GM18511 (cell line): ENCODE measurements around the gene NDUFA3.

Experiments
- ATAC-seq: cut with Tn5 transposase; IDR thresholded peaks from one replicate; pipeline ENCODE4 v1.9.1; 2021; ENCODE audit warnings: mild to moderate bottlenecking, moderate library complexity; ENCODE audit not compliant: unreplicated experiment

The NDUFA3 gene

GRCh38 chr19:54137699-54138488 is 35.2 kb downstream of the NDUFA3 start, which contains the start of gene CNOT3:
TSS of gene CNOT3 (plus strand) at chr19:54137762. CDS start at chr19:54142979, 5,217 bp downstream.
- no peak for ATAC-seq

DNA sequence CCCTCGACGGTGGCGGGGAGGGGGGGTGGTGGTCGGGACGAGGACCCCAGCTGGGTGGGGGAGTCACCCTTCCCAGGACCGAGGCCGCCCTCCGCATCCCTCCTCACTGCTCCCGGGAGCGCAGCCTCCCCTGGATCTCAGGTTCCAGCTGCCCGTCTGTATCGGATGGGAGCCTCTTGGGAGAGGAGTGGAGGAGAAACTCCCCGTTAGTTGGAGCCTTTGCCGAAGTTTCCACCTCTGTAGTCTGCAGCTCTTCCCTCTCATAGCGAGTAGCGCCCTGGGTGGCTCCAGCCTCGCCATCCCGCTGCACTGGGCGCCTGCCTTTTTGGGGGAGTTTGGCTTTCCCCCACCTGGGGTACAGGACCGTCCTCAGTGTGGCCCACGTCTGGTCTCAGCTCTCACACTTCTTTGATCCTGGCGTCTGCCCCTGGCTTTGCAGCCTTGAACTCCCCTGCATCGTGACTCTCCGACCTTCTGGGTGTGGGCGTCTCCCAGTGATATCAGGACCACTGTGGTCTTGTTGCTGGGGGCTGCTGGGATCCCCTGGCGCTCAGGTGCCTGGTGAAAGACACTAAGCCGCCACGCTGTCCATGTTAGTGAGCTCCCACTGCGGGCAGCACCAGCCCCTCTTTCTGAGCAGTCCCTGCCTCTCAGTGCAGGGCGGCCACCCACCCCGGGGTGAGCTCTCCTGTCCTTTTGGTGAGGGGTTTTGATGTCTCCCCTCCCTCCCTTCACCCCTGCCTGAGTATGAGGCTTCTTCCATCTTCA is 36.0 kb downstream of the NDUFA3 start:
- ATAC-seq = no peak

- ATAC-seq = no peak
Measured at GRCh38 chr19:54141356-54141755, 38.7 kb downstream of the NDUFA3 start.

DNA sequence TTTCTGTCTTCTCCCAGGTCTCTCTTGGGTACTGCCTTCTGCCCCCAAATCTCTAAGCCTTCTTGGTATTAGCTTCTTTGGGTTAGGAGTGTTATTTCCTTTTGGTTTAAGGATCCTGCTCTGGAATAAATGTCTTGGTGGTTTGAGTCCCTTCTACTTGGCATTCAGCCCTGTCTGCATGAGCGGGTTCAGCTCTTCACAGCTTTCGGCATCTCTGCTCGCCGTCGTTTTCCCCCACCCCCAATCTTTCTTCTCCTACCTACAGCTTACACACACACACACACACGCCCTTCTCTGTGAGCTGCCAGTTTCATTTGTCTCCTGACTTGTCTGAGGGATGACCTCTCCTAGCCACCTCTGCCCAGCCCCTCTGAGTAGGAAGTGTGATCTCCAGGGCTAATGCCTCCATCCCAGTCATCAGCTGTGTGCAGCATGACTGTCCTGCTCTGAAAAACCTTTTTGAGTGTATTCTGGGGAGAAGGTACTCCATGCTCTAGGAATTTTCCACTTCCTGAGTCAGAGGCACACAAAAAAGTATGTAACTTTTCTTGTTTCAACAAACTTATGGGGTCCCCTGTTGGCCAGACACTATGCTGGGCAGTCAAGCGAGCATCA is 39.6 kb downstream of the NDUFA3 start:
- no peak for ATAC-seq

- ATAC-seq = no peak
Measured at GRCh38 chr19:54145541-54146158, 43.0 kb downstream of the NDUFA3 start.

DNA sequence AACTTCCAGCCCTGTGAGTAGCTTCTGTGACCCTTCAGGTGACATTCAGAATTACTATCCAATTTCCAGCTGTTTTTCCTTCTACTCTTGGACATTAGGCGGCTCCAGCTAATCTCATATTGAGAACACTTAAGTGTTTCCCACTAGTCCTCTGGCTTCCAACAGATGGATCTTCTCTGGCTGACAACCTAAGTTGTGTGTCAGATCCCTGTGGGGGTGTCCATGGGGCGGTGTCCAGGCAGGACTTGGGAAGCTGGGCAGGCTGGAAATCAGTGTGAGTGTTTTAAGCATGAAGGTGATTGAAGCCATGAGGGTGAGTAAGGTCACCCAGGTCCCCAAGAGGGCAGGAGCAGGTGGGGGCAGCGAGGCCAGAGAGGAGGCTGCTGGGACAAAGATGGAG is 45.0 kb downstream of the NDUFA3 start:
- ATAC-seq = no peak

DNA sequence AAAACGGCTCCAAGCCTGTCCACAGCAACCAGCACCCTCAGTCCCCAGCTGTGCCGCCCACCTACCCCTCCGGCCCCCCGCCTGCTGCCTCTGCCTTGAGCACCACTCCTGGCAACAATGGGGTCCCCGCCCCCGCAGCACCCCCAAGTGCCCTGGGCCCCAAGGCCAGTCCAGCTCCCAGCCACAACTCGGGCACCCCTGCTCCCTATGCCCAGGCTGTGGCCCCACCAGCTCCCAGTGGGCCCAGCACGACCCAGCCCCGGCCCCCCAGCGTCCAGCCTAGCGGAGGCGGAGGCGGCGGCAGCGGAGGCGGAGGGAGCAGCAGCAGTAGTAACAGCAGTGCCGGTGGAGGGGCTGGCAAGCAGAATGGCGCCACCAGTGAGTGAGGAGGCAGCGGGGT is 45.5 kb downstream of the NDUFA3 start:
- ATAC-seq = no peak

DNA sequence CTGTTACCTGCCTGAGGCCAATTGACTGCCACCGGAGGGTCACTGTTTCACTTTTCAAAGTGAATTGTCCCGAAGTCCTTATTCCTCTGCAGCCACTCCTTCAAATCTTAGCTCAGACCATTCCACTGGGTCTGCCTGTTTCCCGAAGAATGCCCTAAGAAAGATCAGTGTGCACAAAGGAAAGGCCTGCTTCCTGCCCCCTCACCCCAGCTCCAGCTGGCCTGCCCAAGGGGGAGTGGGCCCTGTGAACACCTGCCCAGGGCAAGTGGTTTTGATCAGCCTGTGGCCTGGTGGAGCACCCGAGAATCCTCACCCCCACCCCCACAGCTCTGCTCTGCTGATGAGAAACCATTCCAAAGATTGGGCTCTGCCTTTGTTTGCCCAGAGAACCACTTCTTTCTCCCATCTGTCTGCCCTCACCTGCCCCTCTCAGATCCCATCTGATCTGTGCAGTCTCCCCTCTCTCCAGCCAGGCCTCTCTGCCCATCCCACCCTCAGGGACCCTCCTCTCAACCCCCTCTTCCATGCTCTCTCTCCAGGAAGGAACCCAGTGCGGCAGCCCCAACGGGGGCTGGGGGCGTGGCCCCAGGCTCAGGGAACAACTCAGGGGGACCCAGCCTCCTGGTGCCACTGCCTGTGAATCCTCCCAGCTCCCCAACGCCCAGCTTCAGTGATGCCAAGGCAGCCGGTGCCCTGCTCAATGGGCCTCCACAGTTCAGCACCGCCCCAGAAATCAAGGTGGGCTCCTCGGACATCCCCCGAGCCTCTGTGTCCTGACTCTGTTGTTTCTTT is 46.6 kb downstream of the NDUFA3 start:
- ATAC-seq = no peak

GRCh38 chr19:54151362-54152035 is 48.8 kb downstream of the NDUFA3 start:
- no peak for ATAC-seq

DNA sequence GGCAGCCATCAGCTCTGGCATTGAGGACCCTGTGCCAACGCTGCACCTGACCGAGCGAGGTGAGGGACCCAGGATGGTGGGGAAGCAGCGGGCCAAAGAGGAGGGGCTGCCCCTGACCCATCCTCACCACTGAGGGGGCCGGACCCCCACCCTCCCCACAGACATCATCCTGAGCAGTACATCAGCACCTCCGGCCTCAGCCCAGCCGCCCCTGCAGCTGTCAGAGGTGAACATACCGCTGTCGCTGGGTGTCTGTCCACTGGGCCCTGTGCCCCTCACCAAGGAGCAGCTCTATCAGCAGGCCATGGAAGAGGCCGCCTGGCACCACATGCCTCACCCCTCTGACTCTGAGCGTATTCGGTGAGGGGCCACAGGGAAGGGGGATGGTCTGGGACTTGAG is 49.6 kb downstream of the NDUFA3 start:
- ATAC-seq = no peak

GRCh38 chr19:54152878-54153524 is 50.3 kb downstream of the NDUFA3 start:
- no peak for ATAC-seq

DNA sequence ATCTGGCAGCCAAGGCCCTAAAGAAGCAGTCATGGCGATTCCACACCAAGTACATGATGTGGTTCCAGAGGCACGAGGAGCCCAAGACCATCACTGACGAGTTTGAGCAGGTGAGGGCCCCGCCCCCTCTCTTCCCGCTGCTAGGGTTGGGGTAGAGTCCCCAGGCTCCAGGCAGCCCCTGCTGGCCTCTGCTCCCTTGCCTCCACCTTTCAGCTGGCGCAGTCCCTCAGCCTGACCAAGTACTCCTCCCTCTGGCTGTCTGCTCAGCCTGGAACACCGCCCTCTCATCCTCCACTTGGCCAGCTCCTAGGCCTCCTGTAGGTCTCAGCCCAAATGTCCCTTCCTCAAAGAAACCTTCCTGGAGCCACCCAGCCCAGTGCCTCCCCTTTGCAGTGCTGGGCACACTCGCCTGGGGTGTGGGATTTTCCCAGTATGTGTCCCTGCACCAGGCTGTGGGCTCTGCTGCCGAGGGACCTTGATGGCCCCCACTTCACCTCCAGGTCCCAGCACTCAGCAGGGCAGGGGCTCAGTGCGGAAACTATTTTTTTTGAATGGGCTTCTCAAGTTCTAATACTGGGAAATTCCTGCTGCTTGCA is 51.2 kb downstream of the NDUFA3 start:
- ATAC-seq = no peak

DNA sequence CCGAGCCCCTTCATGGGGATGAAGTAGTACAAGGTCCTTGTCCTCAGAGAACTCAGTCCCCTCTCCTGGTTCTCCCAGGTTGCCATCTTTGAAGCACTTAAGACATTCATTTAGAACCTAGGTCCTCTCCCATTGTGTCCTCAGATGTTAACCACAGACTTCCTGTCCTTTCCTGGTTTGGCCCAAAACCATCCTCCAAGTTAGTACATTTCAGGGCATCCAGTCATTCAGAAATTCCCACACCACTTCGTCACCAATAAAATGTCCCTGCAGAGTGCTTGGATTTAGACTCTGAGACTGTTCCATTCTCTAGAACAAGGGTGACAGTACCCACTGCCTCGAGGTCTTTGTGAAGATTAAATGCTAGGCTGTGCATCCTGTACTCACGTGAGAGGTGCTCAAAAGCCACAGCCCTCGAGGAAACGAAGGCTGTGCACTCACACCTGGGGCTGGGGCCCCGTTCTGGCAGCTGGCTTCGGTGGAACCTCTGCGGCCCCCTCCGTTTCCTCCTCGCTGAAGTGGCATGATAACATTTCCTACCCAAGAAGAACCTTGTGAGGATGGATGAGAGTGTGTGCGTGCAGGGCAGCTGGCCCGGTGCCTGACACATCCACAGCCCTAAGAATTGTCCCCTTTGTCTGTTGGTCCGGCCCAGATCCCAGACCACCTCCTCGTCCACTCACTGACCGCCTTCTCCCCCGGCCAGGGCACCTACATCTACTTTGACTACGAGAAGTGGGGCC is 52.1 kb downstream of the NDUFA3 start:
- ATAC-seq = no peak

GRCh38 chr19:54155694-54156093 is 53.0 kb downstream of the NDUFA3 start:
- no peak for ATAC-seq

DNA sequence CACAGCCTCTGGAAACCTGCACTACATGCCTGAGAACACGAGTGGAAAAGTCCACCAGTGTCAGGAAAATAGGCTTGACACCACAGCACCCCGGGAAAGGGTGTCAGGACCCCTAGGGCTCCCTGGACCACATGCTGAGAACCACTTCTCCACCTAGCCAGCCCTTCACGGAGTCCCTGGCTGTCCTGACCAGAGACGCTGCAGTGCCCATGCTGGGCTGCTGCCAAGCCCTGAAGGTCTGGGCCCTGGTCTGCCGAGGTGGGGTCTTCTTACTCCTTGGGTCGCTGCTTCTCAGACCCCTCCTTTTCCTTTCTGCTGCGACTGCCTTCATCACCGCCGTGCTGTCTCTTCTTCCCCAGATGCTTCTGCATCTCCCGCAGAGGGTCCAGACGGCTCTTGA is 53.8 kb downstream of the NDUFA3 start:
- no peak for ATAC-seq

- no peak for ATAC-seq
Measured at GRCh38 chr19:54156953-54157352, 54.3 kb downstream of the NDUFA3 start.
